C1 segment of cervical spinal cord (tissue), 14 donors: ENCODE data around the gene GAS7.
"Not testable (repeated sequence)": the region's sequence is repeated elsewhere in the genome, so short reads cannot be mapped to it uniquely, and the experiment has no call there.

ENCODE experiments used
- DNase-seq, 14 donors: peaks; one replicate each; lab custom pipeline; 2025; lab: John Stamatoyannopoulos, UW

Gene GAS7

DNA sequence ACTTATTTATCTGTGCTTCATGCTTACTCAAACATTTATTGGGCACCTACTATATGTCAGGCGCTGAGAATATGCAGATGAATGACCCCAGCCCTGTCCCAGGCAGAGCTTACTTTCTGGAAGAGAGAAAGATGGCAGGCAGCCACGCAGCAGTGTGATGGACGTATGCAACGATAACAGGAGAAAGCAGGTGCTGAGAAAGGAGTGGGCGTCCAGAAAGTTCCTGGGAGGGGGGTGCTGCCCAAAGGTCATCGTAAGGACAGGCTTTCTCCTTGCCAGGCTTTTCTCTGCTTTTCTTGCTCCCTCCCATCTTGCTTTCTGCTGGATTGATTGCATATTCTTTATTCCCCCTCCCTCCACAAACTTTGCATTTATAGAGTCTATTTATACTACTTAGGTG lies 124.5 kb downstream of the GAS7 start:
- no peak for DNase-seq

DNA sequence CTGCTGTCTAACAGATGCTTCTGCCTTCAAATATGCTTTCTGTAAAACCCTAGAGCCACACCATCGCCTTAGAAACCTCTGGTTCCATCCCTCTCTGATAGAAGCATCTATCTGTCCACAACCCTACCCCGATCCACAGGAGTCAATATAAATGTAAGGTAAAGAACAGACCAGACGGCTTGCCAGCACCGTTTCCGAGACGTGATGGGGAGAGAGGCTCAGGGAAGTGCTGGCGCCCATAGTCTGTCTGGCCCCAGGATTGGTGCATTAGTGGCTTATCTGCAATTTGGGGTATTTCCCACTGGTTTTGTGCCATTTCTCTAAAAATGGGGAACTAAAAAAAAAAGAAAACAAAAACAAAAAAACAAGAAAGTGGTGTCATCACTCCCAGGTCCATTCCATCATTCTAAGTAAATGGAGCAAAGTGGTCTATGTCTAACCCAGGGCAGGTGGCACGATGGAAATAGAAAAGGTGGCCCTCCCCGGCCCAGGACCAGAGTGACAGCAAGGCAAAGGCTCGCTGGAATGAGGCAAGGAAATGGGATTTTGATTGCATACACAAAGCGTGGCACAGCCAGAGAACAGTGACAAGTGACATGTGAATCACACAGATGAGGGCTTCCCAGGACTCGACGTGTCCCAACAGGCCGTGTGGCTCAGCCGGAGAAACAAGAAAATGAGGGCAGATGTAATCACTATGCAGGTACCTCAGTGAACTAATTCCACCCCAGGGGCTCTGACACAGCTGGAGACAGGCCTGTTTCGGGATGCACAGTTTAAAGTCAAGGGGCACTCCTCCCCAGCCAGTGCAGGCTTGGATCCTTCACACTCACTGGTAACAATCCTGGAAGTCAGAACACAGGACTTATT lies 125.6 kb downstream of the GAS7 start:
- no peak for DNase-seq

DNA sequence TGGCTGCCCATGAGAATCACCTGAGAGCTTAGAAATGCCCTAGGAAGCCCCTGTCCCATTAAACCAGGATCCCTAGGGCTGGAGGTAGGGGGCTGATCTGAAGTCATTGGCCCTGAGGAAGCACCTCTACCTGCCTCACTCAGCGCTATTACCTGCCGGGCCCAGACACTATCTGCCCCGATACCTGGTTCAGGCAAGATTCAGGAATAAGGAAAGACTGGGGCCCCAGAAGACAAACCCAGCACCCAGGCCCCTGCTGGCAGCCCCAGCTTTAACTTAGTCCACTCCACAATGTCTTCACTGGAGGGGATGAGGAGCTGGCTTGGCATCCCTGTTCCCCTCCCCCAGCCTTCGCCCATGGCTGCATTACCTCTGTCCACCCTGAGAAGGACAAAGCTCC lies 126.3 kb downstream of the GAS7 start:
- no peak for DNase-seq

DNA sequence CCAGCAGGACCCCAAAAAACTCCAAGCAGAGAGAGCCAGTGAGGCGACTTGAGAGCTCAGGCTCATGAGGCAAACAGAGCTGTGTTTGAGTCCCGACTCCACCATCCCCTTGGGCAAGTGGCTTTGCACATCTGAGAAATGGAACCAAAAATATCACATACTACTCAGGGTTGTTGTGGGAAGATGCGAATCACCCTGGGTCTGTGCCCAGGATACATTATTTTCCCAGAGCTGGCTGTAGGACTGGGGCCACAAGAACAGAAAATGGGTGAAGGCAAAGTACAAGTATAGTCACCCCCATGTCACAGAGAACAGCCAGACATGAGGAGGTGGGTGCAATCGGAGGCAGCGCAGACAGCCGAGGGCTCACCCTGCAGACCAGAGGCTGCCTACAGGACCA lies 127.3 kb downstream of the GAS7 start:
- DNase-seq, result no peak

DNA sequence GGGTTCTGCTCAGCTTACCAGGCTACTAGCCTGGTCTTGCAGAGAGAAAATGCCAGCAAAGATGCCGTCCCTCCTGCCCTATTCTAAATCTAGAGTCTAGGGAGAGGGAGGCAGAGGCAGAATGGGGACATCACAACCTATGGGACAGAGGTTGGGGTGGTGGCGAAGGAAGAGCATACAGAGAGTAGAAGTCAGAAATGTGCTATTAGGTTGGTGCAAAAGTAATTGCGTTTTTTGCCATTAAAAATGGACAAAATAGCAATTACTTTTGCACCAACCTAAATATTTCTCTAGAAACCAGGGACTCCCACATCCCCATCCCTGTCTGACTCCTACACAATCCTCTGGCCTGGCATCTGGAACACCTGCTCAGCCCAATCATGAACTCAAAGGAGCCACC lies 127.7 kb downstream of the GAS7 start:
- DNase-seq, result no peak

DNA sequence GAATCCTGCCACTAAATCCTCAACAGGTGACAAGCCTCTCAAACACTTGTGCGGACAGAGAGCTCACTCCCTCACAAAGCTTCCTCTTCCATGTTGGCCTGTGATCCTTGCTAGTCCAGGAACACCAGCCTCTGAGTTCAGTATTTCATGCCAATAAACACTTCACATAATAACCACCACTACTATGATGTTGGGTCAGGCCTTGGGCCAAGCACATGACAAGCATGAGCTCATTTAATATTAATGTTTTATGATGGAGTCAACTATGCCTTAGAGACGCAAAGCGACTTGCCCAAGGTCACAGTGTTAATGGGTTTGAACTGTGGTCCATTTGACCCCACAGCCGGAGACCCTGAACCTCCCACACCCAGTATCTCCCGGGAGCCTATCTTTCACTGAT lies 129.1 kb downstream of the GAS7 start:
- DNase-seq, result no peak

DNA sequence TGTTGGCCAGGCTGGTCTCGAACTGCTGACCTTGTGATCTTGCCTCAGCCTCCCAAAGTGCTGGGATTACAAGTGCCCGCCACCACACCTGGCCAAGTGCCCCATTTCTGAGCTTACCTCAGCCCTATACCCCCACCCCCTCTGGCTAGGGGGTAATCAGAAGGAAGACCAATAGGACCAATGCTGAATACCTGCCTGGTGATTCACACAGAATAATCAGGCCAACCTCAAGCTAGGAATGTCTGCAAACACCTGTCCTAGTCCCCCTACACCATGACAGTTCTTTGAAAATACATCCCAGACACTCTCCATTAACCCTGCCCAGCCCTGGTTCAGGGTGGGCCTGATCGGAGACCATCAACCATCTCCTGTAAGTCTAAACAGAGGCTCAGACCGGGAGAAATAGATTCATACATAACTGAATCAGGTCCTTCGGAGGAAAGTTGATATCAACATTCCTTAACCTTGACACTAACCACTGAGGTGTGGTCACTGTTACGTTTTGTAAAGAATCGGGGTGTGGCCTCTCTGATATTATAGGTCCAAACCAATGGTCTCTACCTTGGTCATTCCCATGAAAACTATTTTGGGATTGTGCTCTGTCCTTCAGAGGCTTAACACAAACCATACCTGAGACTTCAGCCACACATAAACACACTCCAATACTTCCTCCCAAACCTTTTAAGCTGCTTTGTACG lies 130.8 kb downstream of the GAS7 start:
- DNase-seq, result no peak

DNA sequence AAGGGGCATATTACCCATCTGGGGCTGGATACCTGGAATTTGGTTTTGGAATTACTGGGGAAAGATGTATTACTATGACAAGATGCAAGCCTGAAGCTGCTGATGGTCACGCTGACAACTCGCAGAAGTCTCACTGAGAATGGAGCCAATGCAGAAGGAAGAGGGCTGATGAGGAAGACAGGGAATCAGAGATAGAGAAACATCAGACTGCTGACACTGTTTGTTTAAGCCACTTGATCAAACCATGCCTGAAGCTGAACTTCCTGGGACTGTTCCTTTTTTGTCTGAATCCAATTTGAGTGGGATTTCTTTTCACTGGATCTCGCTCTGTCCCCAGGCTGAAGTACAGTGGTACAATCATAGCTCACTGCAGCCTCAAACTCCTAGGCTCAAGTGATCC lies 133.9 kb downstream of the GAS7 start:
- no peak for DNase-seq

DNA sequence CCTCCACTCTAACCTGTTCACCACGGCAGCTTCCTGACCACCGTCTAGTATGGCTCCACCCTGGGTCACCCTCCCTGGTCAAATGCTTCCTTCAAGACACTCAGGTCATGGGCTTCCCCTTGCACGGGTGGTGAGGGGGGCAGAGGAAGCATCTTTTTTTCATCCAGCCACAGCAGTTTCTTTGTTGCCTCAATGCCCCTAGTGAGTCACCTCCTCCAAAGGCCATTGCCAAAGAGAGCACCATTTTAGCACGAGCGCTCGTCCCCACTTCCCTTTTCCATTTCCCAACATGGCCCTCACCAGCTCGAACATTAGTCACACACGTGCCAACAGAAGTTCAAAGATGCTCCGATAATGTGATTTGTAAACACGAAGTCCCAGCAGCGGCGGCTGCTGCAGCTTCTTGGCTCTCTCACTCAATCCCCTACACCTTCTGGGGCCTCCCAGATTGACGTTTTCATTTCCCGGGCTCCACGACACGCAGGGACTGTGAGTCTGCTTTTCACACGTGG lies 134.6 kb downstream of the GAS7 start:
- DNase-seq, result peak in 2 of 14 donors; percentile 34 to 64

DNA sequence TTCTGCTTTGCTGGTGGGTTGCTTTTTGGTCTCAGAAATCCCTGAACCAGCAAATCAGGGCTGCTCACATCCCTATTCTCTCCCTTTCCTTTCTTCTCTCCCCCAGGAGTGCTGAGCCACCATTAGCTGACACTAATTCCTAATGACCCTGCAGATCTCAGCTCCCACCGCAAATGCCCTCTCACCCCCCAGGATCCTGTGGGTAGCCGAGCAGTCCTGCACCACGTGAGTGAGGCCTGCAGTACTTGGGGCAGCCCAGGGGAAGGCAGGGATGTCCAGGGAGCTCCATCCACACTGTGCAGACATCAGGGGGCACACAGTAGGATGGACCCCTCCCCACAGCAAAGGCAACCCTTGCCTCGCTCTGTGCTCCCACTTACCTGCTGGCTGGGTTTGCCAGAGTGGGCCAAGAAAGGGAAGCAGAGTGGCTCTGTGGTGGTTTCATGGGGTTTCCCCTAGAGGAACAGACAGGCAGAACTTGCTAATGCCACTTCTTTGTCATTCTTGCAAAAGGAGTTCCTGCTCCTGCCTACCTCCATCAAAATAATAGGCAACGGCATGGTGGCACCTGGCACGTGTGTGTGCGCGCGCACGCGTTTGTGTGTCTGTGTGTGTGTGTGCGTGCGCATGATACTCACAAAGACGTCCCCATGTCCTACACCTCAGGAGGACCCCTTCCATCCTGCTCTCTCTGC lies 135.6 kb downstream of the GAS7 start:
- DNase-seq, result peak in 1 of 14 donors; percentile 10

DNA sequence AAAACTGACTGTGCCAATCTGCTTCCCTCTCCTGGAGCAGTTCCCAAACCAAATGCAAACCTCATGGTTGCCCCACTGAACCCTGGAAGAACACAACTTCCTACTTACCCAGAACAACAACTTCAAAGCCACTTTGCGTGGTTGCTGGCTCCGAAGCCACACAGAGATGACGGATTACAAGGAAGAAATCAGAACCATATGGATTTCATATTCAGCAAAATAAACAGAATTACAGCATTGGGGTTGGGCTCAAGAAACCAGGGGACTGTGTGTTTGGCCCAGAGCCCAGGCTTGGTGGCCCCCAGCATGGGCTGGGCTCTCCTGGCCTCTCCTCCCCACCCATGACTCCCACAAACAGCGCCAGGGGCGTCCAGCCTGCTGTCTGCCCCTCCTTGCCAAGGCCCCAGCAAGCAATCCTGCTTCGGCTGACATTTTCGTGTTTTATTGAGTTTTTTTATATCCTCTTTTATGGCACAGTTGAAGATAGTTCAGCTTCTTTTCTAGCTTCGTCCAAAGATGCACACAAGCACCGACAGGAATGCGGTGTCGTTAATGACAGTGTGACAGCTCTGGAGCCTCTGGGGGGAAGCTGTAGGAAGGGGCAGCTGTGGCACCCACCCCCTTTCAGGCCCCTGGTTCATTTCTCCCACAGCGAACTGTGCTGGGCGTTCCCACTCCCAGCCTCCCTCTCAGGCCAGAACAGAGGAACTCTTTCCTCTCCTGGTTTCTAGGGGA lies 137.1 kb downstream of the GAS7 start:
- DNase-seq, result no peak

DNA sequence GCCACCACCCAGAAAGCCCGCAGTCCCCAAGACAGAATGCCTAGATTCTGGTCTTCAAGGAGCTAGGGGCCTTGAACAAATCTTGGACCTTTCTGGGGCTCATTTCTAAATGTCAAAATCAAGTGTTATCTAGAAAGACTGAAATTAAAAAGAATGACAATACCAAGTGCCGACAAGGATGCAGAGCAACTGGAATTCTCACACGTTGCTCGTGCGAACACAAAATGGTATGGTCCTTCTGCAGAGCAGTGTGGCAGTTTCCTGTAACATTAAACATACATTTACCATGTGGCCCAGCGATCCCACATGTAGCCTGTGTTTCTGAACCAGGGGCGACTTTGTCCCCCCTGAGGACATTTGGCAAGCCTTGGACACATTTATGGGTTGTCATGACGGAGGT lies 137.9 kb downstream of the GAS7 start:
- no peak for DNase-seq

DNA sequence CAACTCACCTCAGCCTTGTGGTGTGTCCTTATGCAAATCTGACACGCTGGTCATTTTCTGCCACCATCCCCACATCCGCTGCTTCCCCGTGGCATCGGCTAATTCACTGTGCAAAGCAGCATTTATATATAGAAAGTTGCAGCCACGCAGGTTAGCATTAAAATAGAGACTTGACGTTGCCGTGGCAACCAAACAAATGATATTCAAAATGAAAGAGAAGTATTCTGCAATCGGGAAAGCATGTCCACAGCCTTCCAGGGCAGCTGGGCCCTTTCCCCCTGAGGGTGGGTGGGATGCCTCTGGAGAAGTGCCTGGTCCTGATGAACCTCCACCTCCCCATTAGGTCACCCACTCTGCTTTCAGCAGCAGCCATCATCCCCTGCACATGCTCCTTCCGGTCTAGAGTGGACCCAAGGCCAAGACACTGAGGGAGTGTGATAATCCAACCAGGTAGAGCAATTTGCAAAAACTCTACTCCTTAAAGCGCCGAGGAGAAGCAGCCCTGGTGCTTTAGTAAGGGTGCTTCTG lies 138.7 kb downstream of the GAS7 start:
- DNase-seq, result no peak

DNA sequence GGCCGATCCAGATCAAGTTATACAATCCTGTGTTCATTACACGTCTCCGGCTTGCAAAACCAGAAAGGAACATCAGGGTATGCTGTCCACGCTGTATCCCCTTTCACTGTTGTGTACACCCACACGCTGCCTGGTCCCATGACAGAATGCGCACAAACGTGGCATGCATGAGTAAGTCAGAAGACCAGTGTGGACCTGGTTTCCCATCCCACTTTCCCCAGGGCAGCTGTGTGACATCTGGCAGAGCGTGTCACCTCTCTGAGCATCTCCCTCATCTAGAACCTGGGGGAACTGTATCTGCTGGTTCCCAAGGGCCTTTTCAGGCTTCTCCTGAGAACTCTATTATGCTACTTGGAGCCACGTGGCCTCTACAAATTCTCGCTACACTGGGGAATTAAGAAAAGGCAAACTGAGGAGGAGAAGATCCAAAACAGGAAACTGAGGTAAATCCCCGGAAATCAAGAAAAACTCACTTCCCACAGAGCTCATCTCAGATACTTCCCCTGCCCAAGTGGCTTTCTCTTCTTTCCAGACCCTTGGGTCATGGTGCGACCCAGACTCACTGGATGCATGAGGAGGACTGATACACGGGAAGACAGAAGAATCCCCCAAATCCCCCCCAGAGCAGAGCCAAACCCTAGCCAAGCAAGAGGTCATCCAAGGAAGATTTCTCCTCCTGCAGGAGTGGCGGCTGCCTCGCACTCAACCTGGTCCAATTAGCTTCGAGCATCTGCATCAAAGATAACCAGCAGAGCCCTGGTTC lies 139.3 kb downstream of the GAS7 start:
- no peak for DNase-seq

DNA sequence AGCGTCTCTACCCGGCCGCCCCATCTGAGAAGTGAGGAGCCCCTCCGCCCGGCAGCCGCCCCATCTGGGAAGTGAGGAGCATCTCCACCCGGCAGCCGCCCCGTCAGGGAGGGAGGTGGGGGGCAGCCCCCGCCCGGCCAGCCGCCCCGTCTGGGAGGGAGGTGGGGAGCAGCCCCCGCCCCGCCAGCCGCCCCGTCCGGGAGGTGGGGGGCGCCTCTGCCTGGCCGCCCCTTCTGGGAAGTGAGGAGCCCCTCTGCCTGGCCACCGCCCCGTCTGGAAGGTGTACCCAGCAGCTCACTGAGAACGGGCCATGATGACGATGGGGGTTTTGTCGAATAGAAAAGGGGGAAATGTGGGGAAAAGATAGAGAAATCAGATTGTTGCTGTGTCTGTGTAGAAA lies 140.9 kb downstream of the GAS7 start:
- DNase-seq, result not testable (repeated sequence)

DNA sequence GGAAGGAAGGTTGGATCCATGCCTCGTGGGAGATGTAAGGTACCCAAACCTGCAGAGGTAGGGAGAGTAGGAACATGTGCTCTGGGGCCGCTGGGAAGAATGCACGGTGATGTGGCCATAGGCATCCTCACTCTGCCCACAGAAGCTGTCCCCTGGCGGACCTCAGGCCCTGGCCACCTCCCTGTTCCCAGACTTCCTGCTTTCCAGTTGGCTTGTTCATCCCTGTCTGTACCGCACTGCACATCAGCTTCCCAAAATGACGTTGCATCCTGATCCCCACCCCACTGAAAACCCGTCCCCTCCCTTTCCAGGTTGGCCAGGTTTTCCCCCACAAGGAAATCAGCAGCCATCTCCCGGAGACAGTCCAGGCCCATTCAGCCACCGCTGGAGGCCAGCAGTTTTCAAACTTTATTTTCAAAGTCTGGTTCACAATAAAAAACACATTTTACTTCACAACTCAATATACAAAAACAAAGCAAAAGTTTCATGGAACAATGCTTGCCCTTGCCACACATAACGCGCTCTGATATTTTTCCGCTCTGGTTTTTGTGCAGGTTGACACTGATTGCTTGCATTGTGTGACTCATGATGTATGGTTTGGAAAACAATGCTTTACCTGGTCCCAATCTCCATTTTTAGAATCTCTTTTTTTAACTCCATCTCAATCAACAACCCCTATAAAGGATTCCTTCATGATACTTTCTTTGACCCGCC lies 143.0 kb downstream of the GAS7 start:
- no peak for DNase-seq

DNA sequence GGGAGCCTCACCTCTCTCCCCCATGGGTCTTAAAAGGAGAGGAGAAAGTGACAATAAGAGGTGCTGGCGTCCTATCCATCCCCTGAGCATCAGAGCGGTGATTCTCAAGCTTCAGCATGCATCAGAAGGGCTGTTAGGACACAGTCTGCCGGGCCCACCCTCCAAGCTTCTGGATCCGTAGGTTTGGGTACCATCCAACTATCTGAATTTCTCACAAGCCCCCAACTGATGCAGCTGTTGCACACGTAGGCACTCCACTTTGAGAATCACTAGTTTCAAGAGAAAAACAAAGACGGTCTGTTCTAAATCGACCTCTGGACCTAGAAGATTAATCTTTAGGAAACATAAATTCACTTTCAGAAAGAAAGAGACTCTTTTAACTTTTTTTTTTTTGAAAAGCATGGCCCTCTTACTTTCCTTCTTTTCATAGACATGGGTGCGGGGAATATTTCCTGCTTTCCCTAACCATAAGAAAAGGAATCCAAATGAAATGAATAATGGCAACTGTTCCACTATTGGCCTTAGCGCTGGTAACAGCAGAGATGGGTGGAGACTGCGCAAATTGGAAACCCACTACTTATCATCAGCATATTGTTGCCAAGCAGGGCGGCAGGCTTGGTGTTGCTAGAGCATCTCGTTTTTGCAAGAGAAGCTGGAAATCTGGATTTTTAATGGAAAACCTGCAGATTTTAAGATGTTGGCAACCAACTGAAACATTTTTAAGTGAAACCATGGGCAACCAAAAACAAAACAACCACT lies 144.4 kb downstream of the GAS7 start:
- no peak for DNase-seq

DNA sequence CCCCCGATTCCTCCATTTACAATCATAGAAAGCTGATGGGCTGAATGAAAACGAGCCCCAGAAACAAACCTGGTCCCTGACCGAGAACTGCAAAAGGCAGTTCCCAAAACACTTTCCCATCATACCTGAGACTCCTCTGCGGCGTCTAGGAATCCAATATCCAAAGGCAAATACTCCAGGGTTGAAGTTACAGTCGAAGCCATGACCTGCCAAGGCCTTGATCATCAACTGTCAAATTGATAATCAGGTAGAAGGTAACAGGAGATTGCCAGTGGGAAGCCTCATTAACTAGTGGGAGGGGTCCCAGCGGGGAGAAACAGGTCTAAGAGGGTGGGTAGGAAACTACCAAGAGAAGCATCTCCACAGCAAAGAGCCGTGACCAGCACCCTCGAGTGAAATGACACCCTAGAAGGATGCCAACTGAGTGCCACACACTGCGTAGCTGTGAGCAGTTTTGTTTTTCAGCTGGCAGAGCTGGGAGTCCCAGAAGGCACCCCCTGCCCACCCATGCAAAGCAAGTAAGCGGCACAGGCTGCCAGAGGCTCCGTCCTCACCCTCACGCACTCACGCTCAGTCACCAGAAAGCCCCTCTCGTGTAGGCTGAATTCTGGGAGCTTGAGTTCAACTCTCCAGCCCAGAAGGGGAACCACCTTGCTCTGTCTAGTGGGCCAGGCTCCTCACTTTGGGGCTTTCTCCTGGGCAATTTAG lies 146.1 kb downstream of the GAS7 start:
- DNase-seq, result no peak

DNA sequence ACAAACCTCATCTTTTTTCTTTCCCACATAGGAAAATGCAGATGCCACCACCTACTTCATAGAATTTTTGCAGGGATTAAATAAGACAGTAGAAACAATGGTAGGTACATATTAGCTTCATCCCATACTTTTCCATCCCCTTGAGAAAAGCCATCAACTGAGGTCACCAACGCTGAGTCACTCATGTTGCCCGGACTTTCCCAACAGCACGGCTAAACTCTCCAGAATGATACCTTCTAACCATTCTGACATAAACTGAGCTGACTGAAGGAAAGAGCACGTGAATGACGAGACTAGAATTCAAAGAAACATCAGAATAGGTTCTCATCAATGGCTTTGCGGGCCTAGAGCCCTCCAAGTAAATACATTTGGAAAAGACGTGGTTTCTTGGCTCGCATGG lies 147.3 kb downstream of the GAS7 start:
- no peak for DNase-seq
